Memory B cell (primary cell): ENCODE results near the gene PAX8.
A peak's percentile ranks its signal among the peaks of the same experiment; 100 is the strongest.

Source experiments
- ATAC-seq: fragments of 150-1000 bp; cut with Tn5 transposase; 2 replicates; pipeline ENCODE4 v1.10.0; 2021; ENCODE audit warnings: low read depth, mild to moderate bottlenecking, moderate library complexity
- DNase-seq, 2 donors: peaks; one replicate each; pipeline ENCODE4 v3.0.0; 2022; ENCODE audit warnings: low spot score in 2 of 2
- H3K27ac Mint-ChIP-seq: one replicate; pipeline ENCODE4 v1.8.0; 2022; ENCODE audit warnings: mild to moderate bottlenecking, moderate library complexity, mixed read lengths
- H3K27me3 Mint-ChIP-seq: one replicate; pipeline ENCODE4 v1.8.0; 2022; ENCODE audit warnings: mixed read lengths
- H3K36me3 Mint-ChIP-seq: one replicate; pipeline ENCODE4 v1.8.0; 2022; ENCODE audit warnings: mild to moderate bottlenecking, mixed read lengths
- H3K4me1 Mint-ChIP-seq: one replicate; pipeline ENCODE4 v1.8.0; 2022; ENCODE audit warnings: mixed read lengths
- H3K4me3 Mint-ChIP-seq: one replicate; pipeline ENCODE4 v1.8.0; 2022; ENCODE audit warnings: mild to moderate bottlenecking, moderate library complexity, mixed read lengths
- H3K9me3 Mint-ChIP-seq: one replicate; pipeline ENCODE4 v1.8.0; 2022; ENCODE audit warnings: mixed read lengths

Gene PAX8

DNA sequence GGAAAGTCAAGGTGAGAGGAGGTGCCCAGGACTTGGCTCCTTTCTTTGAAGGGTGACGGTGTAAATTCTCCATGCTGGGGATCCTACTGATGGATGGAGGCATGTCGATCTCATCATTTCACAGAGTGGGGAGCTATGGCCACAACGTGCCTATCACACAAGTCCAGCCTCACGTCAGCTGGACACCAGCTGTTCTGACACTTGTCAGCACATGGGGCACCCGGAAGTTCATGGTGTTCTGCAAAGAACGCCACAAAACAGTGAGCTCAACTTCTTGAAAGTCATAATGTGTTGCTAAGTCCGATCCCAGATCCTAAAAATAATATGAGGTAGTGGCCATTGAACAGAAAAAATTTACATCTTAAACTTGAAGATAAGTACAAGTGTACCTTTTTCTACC, 12.3 kb downstream of the PAX8 start:
- Mint-ChIP-seq H3K36me3 (peaks cover 19% of the 10 kb centered on the region), H3K27ac (no peak overlapping the region), H3K9me3 (no peaks in the 10 kb centered on the region), H3K27me3 (peaks cover 13% of the 10 kb centered on the region), H3K4me3 (no peak overlapping the region), H3K4me1 (no peaks in the 10 kb centered on the region)
- DNase-seq, result no peak
- ATAC-seq, result no peak

DNA sequence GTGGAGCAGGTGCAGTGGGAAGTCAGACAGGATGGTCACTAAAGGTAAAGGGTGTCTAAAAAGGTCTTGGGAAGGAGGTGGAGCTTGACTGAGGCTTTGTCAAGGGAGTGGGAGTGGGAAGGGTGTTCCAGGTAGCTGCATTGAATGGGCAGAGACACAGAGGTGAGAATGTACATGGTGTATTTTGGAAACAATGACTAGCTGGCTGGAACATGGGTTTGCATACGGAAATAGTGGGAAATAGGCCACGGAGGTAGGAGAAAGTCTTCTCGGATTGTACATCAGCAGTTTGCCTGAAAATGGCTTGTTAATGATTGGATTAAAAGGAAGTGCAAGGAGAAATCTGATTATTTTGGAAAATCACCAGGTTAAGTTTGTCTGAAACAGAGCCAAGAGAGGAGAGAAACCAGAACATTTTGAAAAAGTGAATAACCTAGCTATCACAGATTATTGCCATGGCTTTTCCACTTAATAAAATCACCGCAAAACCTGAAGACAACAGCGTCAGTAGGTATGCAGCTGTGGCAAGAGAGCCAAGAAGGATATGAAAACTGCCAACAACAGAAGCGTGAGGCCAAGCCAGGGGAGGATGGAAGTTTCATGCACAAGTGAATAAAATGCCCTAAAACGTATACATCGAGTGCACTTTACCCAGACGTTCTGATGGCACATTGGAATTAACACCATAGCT, 13.9 kb downstream of the PAX8 start:
- no peaks in the 10 kb centered on the region for H3K9me3 Mint-ChIP-seq
- no peaks in the 10 kb centered on the region for H3K4me1 Mint-ChIP-seq
- H3K4me3 Mint-ChIP-seq, result no peak overlapping the region
- no peak for ATAC-seq
- peaks cover 23% of the 10 kb centered on the region for H3K36me3 Mint-ChIP-seq
- DNase-seq, result no peak
- peaks cover 13% of the 10 kb centered on the region for H3K27me3 Mint-ChIP-seq
- H3K27ac Mint-ChIP-seq, result no peak overlapping the region

DNA sequence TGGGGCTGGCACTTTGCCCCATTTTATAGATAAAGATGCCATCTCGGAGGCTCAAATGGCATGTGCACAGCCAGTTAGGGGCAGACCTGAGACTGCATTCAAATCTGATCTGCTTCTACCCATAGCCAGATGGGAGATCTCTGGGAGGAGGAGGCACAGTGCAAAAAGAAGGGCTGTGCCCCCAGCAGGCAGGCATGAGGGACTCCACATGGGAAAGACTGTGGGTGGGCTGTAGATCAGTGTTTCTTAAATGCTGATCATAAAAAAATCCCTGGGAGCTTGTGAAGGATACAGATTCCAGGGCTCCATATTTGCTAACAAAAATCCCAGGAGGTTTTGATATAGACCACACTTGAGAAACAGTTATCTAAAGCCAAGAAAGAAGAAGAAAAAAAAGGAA, 15.2 kb downstream of the PAX8 start:
- Mint-ChIP-seq H3K9me3 (no peaks in the 10 kb centered on the region), H3K27me3 (peaks cover 15% of the 10 kb centered on the region), H3K36me3 (peaks cover 25% of the 10 kb centered on the region), H3K27ac (no peak overlapping the region), H3K4me3 (no peak overlapping the region), H3K4me1 (no peaks in the 10 kb centered on the region)
- DNase-seq (no peak), ATAC-seq (no peak)

DNA sequence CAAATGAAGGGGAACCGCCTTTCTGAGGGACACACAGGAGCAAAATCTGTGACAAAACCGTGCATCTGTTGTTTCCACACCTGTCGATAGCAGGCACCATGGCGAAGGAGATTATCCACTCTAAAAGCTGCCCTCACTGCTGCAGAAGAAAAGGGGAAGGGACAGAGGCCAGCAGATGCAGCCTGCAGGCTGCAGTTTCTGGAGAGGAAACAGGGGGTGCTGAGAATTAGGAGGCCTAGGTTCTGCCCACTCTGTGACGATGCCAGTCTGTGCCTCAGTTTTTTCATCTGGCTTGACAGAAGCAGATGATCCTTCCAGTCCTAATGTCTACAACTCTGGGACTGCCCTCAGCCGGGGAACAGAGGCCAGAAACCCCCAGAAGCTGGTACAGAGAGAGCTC, 17.7 kb downstream of the PAX8 start:
- H3K27me3 Mint-ChIP-seq, result peaks cover 13% of the 10 kb centered on the region
- H3K36me3 Mint-ChIP-seq, result peaks cover 26% of the 10 kb centered on the region
- ATAC-seq, result no peak
- no peak overlapping the region for H3K4me3 Mint-ChIP-seq
- H3K27ac Mint-ChIP-seq, result no peak overlapping the region
- H3K9me3 Mint-ChIP-seq, result no peaks in the 10 kb centered on the region
- DNase-seq, result no peak
- H3K4me1 Mint-ChIP-seq, result peaks cover 9% of the 10 kb centered on the region

DNA sequence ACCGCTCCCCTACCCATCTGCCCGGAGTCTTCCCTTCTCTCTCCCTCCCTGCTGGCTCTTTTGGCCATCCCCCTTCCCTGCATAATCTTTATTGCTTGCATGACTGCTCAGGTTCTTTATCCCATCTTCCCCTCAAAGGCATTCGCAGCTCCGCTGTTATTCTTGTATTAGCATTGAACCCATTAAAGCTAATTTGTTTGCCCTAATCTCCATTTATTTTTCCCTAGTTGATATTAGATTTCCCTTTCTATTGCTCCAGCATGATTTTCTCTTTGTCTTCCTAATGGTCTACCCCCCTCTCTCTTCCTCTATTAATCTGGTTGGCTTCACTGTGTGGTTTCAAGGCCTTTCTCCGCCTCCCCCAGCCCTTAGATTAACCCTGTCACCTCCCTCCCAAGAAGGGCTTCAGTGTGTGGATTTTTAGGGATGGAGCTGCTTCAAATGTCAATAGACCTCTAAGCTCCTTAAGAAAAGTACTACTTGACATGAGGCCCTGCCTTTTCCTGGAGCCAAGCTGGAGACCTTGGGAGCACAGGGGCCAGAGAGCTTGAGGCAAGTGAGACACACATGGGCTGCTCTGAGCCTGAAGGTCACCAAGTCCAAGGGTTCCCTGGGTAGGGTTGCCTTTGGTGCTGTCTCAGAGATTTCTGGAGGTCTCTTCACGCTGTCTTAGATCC, 20.1 kb downstream of the PAX8 start:
- Mint-ChIP-seq H3K27ac (no peak overlapping the region), H3K36me3 (peaks cover 16% of the 10 kb centered on the region), H3K9me3 (peaks cover 2% of the 10 kb centered on the region), H3K4me1 (peaks cover 13% of the 10 kb centered on the region), H3K27me3 (peaks cover 9% of the 10 kb centered on the region), H3K4me3 (no peak overlapping the region)
- ATAC-seq, result no peak
- no peak for DNase-seq

DNA sequence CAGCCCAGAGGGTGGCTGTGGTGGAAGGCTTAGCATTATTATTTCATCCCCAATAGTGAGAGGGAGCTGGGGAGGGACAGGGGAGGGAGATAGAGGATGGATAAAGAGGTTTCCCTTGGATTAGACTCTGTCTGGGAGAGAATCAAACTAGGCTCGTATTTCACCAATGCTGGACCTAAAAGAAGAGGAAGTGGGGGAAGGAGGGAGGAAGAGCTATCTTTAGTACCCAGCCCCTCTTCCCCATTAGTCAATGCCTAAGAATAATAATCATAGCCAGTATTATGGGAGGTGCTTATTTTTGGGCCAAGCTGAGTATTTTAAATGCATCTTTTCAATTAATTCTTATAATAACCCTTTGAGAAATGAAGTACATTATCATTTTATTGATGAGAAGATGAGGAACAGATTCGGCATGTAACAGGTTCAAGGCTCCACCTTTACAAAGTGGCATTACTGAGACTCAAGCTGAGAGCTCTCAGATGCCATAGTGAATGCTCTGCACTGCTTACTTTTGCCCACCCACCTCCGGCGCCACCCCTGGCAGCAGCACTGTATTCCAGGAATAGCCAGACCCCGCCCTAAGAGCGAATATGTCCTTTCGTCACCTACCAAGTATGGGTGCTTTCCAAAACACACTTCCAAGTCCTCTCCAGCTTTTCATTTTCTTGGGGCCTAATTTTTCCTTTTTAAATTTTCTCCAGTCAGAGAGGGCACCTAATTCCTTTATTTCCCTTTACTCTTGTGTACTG, 21.0 kb downstream of the PAX8 start:
- no peak overlapping the region for H3K4me3 Mint-ChIP-seq
- no peak for ATAC-seq

DNA sequence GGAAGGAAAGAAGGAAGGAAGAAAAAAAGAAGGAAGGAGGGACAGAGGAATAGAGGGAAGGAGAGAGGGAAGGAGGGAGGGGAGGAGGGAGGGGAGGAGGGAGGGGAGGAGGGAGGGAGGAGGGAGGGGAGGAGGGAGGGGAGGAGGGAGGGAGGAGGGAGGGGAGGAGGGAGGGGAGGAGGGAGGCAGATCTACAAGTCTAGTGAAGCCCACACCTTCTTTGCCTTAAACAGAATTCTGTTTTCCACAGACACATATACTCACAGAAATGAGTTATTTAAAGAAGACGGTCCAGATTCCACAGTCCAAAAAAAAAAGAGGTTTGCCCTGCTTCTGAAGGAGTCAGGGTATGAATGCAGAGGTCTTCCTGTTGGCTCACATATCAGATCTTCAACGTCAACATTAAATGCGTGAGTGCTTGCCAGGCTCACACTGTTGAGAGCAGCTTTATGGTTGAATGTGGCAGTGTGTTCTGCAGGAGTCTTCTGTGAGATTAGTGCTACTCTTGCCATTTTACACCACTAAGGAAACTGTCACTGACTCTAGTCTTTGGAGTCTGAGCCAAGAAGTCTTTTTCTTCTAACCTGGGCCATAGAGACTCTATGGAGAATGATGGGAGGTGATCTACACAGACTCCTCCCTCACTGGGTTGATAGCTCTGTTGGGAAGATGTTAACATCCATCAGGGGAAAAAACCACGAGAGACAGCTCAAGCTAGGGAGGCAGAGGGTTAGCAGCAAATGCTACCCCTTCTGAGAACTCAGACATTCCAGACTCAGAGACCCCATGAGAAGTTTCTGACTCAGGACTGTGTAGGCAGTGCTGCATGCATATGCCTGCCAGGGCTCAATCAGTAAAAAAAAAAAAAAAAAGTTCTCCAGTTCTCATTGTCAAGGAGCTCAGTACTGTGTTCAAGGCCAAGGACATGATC, 23.3 kb downstream of the PAX8 start:
- DNase-seq (no peak), ATAC-seq (no peak)
- H3K4me3 Mint-ChIP-seq, result no peak overlapping the region
- peaks cover 9% of the 10 kb centered on the region for H3K27me3 Mint-ChIP-seq
- peaks cover 16% of the 10 kb centered on the region for H3K36me3 Mint-ChIP-seq
- no peak overlapping the region for H3K27ac Mint-ChIP-seq
- H3K4me1 Mint-ChIP-seq, result peaks cover 21% of the 10 kb centered on the region
- H3K9me3 Mint-ChIP-seq, result peaks cover 2% of the 10 kb centered on the region

More for the DNA sequence above, 21.0 kb downstream of the PAX8 start:
- Mint-ChIP-seq H3K27ac (no peak overlapping the region), H3K36me3 (peaks cover 16% of the 10 kb centered on the region), H3K9me3 (peaks cover 2% of the 10 kb centered on the region), H3K4me1 (peaks cover 13% of the 10 kb centered on the region), H3K27me3 (peaks cover 9% of the 10 kb centered on the region)
- DNase-seq, result no peak

DNA sequence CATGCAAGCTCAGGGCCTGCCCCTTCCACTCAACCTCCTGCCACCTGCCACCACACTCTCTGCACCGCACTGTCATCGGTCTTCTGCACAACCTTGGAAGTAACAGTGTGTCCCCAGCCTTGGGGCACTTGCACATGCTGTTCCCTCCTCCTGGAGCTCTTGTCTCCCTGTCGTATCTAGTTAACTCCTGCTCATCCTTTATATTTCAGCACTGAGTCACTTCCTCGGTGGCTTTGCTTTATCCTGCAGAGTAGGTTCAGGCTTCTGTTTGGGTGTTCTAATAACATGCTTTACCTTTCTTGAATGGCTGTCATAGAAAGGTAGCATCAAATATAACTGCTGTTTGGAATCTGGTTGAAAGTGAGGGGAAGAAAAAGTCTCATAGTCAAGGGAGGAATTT, 25.3 kb downstream of the PAX8 start:
- peaks cover 21% of the 10 kb centered on the region for H3K4me1 Mint-ChIP-seq
- no peak overlapping the region for H3K27ac Mint-ChIP-seq
- DNase-seq (no peak), ATAC-seq (no peak)
- H3K4me3 Mint-ChIP-seq, result no peak overlapping the region
- peaks cover 5% of the 10 kb centered on the region for H3K27me3 Mint-ChIP-seq
- H3K36me3 Mint-ChIP-seq, result peaks cover 9% of the 10 kb centered on the region
- H3K9me3 Mint-ChIP-seq, result peaks cover 2% of the 10 kb centered on the region

DNA sequence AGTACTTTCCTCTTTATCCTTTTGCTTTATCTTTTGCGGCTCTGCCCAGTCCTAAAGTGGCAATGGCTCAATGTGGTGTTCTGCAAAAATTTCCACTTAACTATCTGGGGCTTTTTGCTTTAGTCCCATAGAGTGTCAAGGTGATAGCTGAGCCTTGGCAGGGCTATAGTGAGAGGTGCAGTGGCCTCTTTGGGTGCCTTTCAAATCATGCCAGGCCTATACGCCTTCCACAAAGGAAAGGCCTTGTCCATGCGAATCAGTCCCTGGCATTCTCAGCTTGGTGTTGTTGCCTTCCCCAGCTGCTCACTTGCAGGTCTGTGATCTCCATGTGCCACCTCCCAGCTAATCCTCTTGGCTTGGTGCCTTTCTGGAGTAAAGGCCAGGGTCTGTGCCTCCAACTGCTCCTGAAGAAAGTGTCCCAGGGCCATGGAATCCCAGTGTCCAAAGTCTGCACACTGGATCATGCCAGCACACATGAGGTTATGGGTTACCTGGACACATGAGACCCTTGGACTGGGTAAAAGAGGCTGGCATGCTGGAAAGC, 26.6 kb downstream of the PAX8 start:
- ATAC-seq, result no peak
- DNase-seq, result no peak
- Mint-ChIP-seq H3K4me1 (peaks cover 14% of the 10 kb centered on the region), H3K27me3 (peaks cover 4% of the 10 kb centered on the region), H3K4me3 (no peak overlapping the region), H3K36me3 (peaks cover 6% of the 10 kb centered on the region), H3K9me3 (peaks cover 2% of the 10 kb centered on the region), H3K27ac (no peak overlapping the region)

DNA sequence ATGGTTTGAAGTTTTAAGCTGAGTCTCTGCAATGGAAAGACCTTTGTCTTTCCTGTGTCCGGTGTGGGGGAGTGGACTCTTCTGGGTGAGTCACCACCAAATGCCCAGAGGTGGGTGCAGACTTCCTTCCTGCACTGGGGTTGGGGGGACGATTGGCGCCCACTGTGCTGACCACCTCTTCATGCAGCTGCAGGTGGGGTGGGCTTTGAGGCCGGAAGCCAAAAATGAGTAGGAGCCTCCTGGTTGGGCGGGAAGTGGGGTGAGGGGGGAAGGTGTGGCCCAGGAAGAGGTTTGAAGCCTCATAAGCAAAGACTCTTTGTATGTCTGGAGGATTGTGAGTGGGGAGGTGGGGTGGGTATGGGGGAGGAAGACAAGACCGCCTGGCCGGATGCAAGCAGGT, 27.6 kb downstream of the PAX8 start:
- Mint-ChIP-seq H3K27ac (peak overlapping the region; percentile 3), H3K27me3 (peaks cover 4% of the 10 kb centered on the region), H3K4me3 (no peak overlapping the region), H3K4me1 (peaks cover 11% of the 10 kb centered on the region), H3K36me3 (peaks cover 4% of the 10 kb centered on the region), H3K9me3 (peaks cover 2% of the 10 kb centered on the region)
- no peak for ATAC-seq
- DNase-seq, result no peak

DNA sequence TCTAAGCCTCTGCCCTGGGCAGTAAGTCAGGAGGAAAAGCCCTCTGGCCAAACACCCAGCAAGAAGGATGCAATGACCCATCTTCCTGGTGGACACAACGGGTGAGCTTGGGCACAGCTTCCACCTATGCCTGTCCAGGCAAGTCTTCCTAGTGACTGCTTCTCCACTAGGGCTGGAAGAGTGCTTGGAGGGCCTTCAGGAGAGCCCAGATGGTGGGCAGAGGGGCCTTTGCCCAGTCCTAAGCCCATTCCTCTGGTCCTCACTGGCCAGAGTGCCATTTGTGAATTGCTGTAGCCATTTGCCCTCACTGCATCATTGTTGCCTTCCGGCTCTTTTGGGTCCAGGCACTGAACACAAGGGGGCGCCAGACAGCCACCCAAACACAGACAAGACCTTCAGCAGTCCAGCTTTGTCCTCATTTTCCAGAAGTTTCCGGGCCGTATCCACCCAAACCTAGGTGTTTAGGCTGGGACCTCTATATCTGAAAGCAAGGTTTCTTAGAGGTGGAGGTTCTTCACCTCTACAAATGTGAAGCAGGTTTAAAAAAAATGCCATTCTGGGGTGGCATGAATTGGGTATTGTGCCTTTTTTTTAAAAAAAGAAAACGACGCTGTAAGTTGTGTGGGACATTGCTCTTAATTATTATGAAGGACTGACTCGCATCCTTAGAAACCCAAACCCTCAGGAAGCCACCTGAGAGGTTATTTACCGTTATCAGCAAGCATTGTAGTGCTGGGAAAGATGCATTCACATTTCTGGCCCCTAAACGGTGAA, 29.5 kb downstream of the PAX8 start:
- Mint-ChIP-seq H3K36me3 (no peaks in the 10 kb centered on the region), H3K27me3 (no peaks in the 10 kb centered on the region), H3K9me3 (no peaks in the 10 kb centered on the region), H3K4me3 (no peak overlapping the region), H3K27ac (no peak overlapping the region), H3K4me1 (peaks cover 8% of the 10 kb centered on the region)
- peak; percentile 80 for ATAC-seq
- DNase-seq, result peak; percentile 71 to 75

DNA sequence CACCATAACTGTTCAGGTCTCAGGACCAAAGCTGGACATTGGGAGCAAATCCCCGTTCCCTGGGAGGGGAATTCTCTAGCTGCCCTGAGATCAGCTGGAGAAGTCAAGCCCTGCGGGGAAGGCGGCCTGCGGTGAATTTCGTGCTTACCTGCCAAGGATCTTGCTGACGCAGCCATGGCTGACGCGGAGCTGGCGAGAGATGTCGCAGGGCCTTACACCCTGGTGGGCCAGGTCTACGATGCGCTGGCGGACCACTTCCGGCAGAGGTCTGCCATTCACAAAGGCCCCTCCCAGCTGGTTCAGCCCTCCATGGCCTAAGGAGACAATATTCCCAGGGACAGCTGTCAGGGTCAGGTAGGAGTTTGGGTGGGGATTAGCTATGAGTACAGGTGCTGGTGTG, 32.1 kb downstream of the PAX8 start:
- no peaks in the 10 kb centered on the region for H3K9me3 Mint-ChIP-seq
- H3K4me3 Mint-ChIP-seq, result no peak overlapping the region
- DNase-seq, result no peak
- no peak for ATAC-seq
- peaks cover 14% of the 10 kb centered on the region for H3K4me1 Mint-ChIP-seq
- H3K27ac Mint-ChIP-seq, result no peak overlapping the region
- H3K36me3 Mint-ChIP-seq, result no peaks in the 10 kb centered on the region
- no peaks in the 10 kb centered on the region for H3K27me3 Mint-ChIP-seq

DNA sequence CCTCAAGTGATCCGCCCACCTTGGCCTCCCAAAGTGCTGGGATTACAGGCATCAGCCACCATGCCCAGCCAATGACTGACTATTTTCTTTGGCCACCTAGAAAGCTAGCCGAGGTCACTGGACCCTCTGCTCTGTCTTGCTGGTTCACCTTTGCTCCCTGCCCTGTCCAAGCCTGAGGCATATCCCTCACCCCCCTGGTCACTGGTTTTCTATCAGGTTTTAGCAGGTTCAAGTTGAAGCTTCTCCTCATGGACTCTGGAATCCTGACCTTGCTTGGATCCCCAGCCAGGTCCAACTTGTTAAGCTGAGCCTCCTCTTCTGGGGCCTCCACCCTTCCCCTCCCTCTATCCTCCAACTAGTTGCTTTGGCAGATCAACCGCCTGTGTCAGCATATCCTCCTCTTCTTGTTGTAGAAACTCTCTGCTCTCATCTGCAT, 33.4 kb downstream of the PAX8 start:
- Mint-ChIP-seq H3K27me3 (peaks cover 3% of the 10 kb centered on the region), H3K27ac (no peak overlapping the region), H3K4me3 (no peak overlapping the region), H3K4me1 (peaks cover 11% of the 10 kb centered on the region), H3K36me3 (no peaks in the 10 kb centered on the region), H3K9me3 (no peaks in the 10 kb centered on the region)
- DNase-seq, result no peak
- ATAC-seq, result no peak
